Measurements from ENCODE around the gene MADCAM1. TPM values are rescaled to one million over a fixed set of nuclear protein-coding genes. Genes with fewer than 3 reads are reported as not detected.

Gene MADCAM1
- total and polyA plus RNA-seq, 2 donors (not counting 1 experiment from before 2014, with no cell fraction given) = 0.70 to 2.5 TPM

GRCh38 chr19:510606-511100 lies 14.4 kb downstream of the MADCAM1 start:
- intact Hi-C loops (cut with micrococcal nuclease) = no loop called here
- H2AFZ ChIP-seq (ENCODE audit: insufficient read depth, low read depth, low read length, poor library complexity, severe bottlenecking) = peak overlapping the region; percentile 71

More at GRCh38 chr19:510606-511100, 14.4 kb downstream of the MADCAM1 start:
- peak; percentile 99 for TF ChIP-seq CTCF (IDR thresholded peaks at IDR 0.05)
- TF ChIP-seq EZH2 (IDR thresholded peaks at IDR 0.05; ENCODE audit: borderline replicate concordance, insufficient read depth, low read depth, low read length, poor library complexity, severe bottlenecking) = no peak
- ChIA-PET POLR2A (interaction anchor here (0.5 to 1.2 kb wide), 3 partner anchors 22 to 146 kb away, joined by 3 to 5 read pairs (median 4); no protein-coding TSS in a partner anchor), CTCF (interaction anchor here (0.6 to 3.1 kb wide), 14 partner anchors 7 to 223 kb away, joined by 3 to 24 read pairs (median 4); partner anchors contain the start of gene CDC34)
- Histone ChIP-seq H3K27ac (ENCODE audit: low read length in 2 of 2) (peak overlapping the region; percentile 90 to 94), H3K9me3 (ENCODE audit: control extremely low read depth in 1 of 3, control insufficient read depth in 2 of 3, insufficient read depth in 1 of 3, low read length in 2 of 3) (peaks cover 0 to 8% (median 0%) of the 10 kb centered on the region in 3 donors), H3K27me3 (replicated peaks in 1 of 4; ENCODE audit: control extremely low read depth in 1 of 4, control insufficient read depth in 3 of 4, insufficient read depth in 4 of 4, low read length in 3 of 4) (no peaks in the 10 kb centered on the region), H3K9ac (ENCODE audit: low read length) (peak overlapping the region; percentile 73), H4K20me1 (ENCODE audit: control insufficient read depth, insufficient read depth, low read length, poor library complexity, severe bottlenecking) (peaks cover 23% of the 10 kb centered on the region), H3K4me2 (replicated peaks; ENCODE audit: low read depth, low read length, poor library complexity, severe bottlenecking) (peak overlapping the region; percentile 97), H3K4me3 (ENCODE audit: control extremely low read depth in 1 of 5, extremely low read depth in 1 of 5, insufficient read depth in 1 of 5, low read depth in 2 of 5, low read length in 4 of 5) (peak overlapping the region; percentile 8 to 63 (median 50)), H3K36me3 (replicated peaks in 1 of 2; ENCODE audit: control extremely low read depth in 1 of 2, control insufficient read depth in 1 of 2, extremely low read depth in 1 of 2, insufficient read depth in 2 of 2, low read length in 1 of 2) (peaks cover 0 to 4% of the 10 kb centered on the region in 2 experiments), H3K79me2 (ENCODE audit: control insufficient read depth, insufficient read depth, low read length) (peaks cover 22% of the 10 kb centered on the region), H3K4me1 (ENCODE audit: control insufficient read depth in 2 of 2, insufficient read depth in 2 of 2, low read length in 2 of 2) (peaks cover 31 to 34% of the 10 kb centered on the region in 2 donors)
- peaks cover 26% of the 10 kb centered on the region for H3K4me1 Mint-ChIP-seq
- no peaks in the 10 kb centered on the region for H3K27me3 Mint-ChIP-seq
- H3K9me3 Mint-ChIP-seq (ENCODE audit: insufficient read depth) = no peaks in the 10 kb centered on the region
- peak overlapping the region; percentile 83 for H3K4me3 Mint-ChIP-seq
- WGBS (ENCODE audit: insufficient coverage) = 8% methylated on average over 15 of the region's 21 CpGs
- peak overlapping the region; percentile 82 for H3K27ac Mint-ChIP-seq
- DNase-seq = peak; percentile 92
- ATAC-seq (ENCODE audit: low read depth) = peak; percentile 37

Measured in B cell (primary cell).